GM23338 (cell line): ENCODE data around the gene CYP3A7. TPM values are rescaled to one million over a fixed set of nuclear protein-coding genes. Genes with fewer than 3 reads are reported as not detected.

Source experiments
- ATAC-seq: fragments of 200-7000 bp; cut with Tn5 transposase; 3 replicates; pipeline ENCODE4 v1.9.1; 2020
- DNase-seq: peaks from one replicate; pipeline ENCODE4 v3.0.0-alpha.2; 2015; ENCODE audit warnings: low spot score
- H2AFZ ChIP-seq: fragments of 200-600 bp; sonication (generic); 2 replicates; pipeline ENCODE4 v1.8.0; 2016; ENCODE audit warnings: antibody characterized with exemption, mild to moderate bottlenecking, moderate library complexity
- H3F3A ChIP-seq: fragments of 200-600 bp; sonication (generic); replicated peaks from 2 replicates; pipeline ENCODE4 v1.8.0; 2017; ENCODE audit warnings: antibody characterized with exemption, mixed run types, low read depth
- H3K27ac ChIP-seq: fragments of 200-600 bp; sonication (generic); 2 replicates; pipeline ENCODE4 v1.6.1; 2016; ENCODE audit warnings: low read depth
- H3K27me3 ChIP-seq: fragments of 200-600 bp; sonication (generic); 2 replicates; pipeline ENCODE4 v1.8.0; 2016; ENCODE audit warnings: mild to moderate bottlenecking, mixed run types, moderate library complexity; ENCODE audit not compliant: insufficient read depth
- H3K36me3 ChIP-seq: fragments of 200-600 bp; sonication (generic); 2 replicates; pipeline ENCODE4 v1.8.0; 2016; ENCODE audit warnings: mild to moderate bottlenecking; ENCODE audit not compliant: insufficient read depth
- H3K4me1 ChIP-seq: fragments of 200-600 bp; sonication (generic); 2 replicates; pipeline ENCODE4 v1.8.0; 2016; ENCODE audit warnings: mild to moderate bottlenecking, moderate library complexity; ENCODE audit not compliant: insufficient read depth
- H3K4me2 ChIP-seq: fragments of 200-600 bp; sonication (generic); 2 replicates; pipeline ENCODE4 v1.7.1; 2017; ENCODE audit warnings: mixed run types
- H3K4me3 ChIP-seq: fragments of 200-600 bp; sonication (generic); 2 replicates; pipeline ENCODE4 v1.6.1; 2016; ENCODE audit warnings: mixed run types
- H3K79me2 ChIP-seq: fragments of 200-600 bp; sonication (generic); replicated peaks from 2 replicates; pipeline ENCODE4 v1.8.0; 2017; ENCODE audit warnings: mild to moderate bottlenecking; ENCODE audit not compliant: insufficient read depth
- H3K9me2 ChIP-seq: fragments of 200-600 bp; sonication (generic); 2 replicates; pipeline ENCODE4 v1.8.0; 2017; ENCODE audit not compliant: insufficient read depth
- H4K20me1 ChIP-seq: fragments of 200-600 bp; sonication (generic); replicated peaks from 2 replicates; pipeline ENCODE4 v1.8.0; 2017; ENCODE audit warnings: mild to moderate bottlenecking; ENCODE audit not compliant: insufficient read depth
- H3K27ac Mint-ChIP-seq: 2 replicates; pipeline ENCODE4 v1.8.0; 2020; ENCODE audit warnings: inconsistent platforms, mild to moderate bottlenecking, moderate library complexity, mixed read lengths
- H3K27me3 Mint-ChIP-seq: 3 replicates; pipeline ENCODE4 v1.8.0; 2022; ENCODE audit warnings: low read depth, mild to moderate bottlenecking, moderate library complexity, mixed read lengths, inconsistent platforms; ENCODE audit not compliant: insufficient read depth, poor library complexity
- H3K36me3 Mint-ChIP-seq: 3 replicates; pipeline ENCODE4 v1.8.0; 2021; ENCODE audit warnings: low read depth, mild to moderate bottlenecking, inconsistent platforms, moderate library complexity, mixed read lengths
- H3K4me1 Mint-ChIP-seq: 3 replicates; pipeline ENCODE4 v1.8.0; 2020; ENCODE audit warnings: mild to moderate bottlenecking, inconsistent platforms, mixed read lengths
- H3K4me3 Mint-ChIP-seq: 3 replicates; pipeline ENCODE4 v1.8.0; 2021; ENCODE audit warnings: moderate library complexity, mild to moderate bottlenecking, inconsistent platforms, mixed read lengths
- H3K9me3 Mint-ChIP-seq: 3 replicates; pipeline ENCODE4 v1.8.0; 2020; ENCODE audit warnings: moderate library complexity, mild to moderate bottlenecking, inconsistent platforms, mixed read lengths
- CREB1 ChIP-seq: fragments of 250-450 bp; sonication (Bioruptor Pico); IDR thresholded peaks from 2 replicates; pipeline ENCODE4 v1.5.0; 2020; ENCODE audit warnings: low read depth, mild to moderate bottlenecking, moderate library complexity
- EZH2 ChIP-seq: fragments of 200-600 bp; sonication (generic); IDR thresholded peaks from one replicate; pipeline ENCODE4 v1.8.0; 2017; ENCODE audit warnings: antibody characterized with exemption, mild to moderate bottlenecking, low read depth; ENCODE audit not compliant: unreplicated experiment
- EZH2phosphoT487 ChIP-seq: fragments of 200-600 bp; sonication (generic); IDR thresholded peaks from one replicate; pipeline ENCODE4 v1.8.1; 2018; ENCODE audit warnings: antibody characterized with exemption; ENCODE audit not compliant: unreplicated experiment
- POLR2AphosphoS5 ChIP-seq: IDR thresholded peaks from 2 replicates; pipeline ENCODE4 v1.6.1; 2016; ENCODE audit warnings: antibody characterized with exemption, low read depth
- STAT1 ChIP-seq: IDR thresholded peaks from one replicate; pipeline ENCODE4 v1.6.1; 2016; ENCODE audit warnings: antibody characterized with exemption; ENCODE audit not compliant: unreplicated experiment
- ZNF331 ChIP-seq: fragments of 250-450 bp; sonication (Bioruptor Pico); IDR thresholded peaks from 2 replicates; pipeline ENCODE4 v1.5.0; 2020; ENCODE audit warnings: low read depth, mild to moderate bottlenecking, moderate library complexity
- polyA plus RNA-seq: library from polyadenylated mRNA; unstranded; fragments of >200 nt; fragmentation: Nextera tagmentation; extraction: Ambion mirVana; gene quantifications from 2 replicates; pipeline ENCODE4 v1.2.1, GENCODE V29; 2016
- total RNA-seq: library from RNA; depleted of rRNA; stranded (reverse); fragments of >200 nt; shearing (Covaris generic); gene quantifications from 2 replicates; pipeline ENCODE4 v1.2.3, GENCODE V29; 2014
- TF ChIP-seq, protein P1 (sequence below), 2 experiments: fragments of 200-600 bp in 1 of 2; sonication (generic) in 1 of 2; conservative IDR thresholded peaks; 2 replicates each; pipeline versions ENCODE4 v1.5.1 to v1.6.1; 2016 to 2017; ENCODE audit warnings: antibody characterized with exemption in 2 of 2, low read depth in 2 of 2, mild to moderate bottlenecking in 2 of 2, moderate library complexity in 1 of 2
- TF ChIP-seq, protein P2 (sequence below): fragments of 250-450 bp; sonication (Bioruptor Pico); IDR thresholded peaks from 2 replicates; pipeline ENCODE4 v1.5.0; 2020; ENCODE audit warnings: mild to moderate bottlenecking, moderate library complexity
- TF ChIP-seq, protein P3 (sequence below): IDR thresholded peaks from 2 replicates; pipeline ENCODE4 v1.6.1; 2016; ENCODE audit warnings: antibody characterized with exemption

The CYP3A7 gene
- total and polyA plus RNA-seq, 2 experiments from 2014 or later: 0.19 TPM; not detected in 1

DNA sequence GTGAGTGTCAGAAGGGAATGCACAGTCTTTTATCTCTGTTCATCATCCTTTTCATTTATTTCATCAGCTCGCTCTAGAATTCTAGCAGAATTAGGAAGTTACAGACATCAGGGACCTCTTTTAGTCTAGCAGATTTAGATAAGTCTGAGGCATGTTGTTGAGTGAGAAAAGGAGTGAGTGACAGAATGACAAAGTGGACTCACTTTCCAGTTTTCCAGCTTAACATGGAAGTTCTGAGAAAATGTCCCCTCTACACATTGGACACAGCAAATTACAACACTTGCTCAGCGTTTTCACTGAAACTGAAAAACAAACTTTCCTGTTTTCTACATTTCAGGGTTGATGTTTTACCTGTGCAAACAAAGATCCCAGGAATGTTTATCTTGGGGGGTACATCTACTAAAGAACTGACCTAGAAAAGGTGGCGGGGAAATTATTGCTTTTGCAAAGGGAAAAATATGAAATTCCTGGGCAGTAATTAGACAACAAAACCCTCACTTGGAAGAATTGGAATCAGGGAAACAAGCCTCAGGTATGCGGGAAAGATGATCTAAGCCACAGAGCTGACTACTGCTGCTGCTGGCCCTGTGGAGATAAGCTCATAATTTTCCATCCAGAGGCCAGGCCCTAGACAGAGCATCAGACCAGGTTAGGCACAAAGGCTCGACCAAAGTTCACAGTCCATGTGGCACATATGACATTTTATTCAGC is 40.6 kb downstream of the CYP3A7 start:
- Mint-ChIP-seq H3K4me1 (peaks cover 25% of the 10 kb centered on the region), H3K4me3 (no peak overlapping the region), H3K27me3 (no peaks in the 10 kb centered on the region), H3K27ac (0 out of 2 replicates have a peak overlapping the region, but pooled peaks have one; percentile 90), H3K9me3 (no peaks in the 10 kb centered on the region; the same call in 2 of the 3 replicates), H3K36me3 (no peaks in the 10 kb centered on the region)
- Histone ChIP-seq H3K27me3 (no peaks in the 10 kb centered on the region), H3K4me2 (no peak overlapping the region), H3K27ac (no peak overlapping the region), H3K9me2 (no peaks in the 10 kb centered on the region), H3K79me2 (no peaks in the 10 kb centered on the region), H4K20me1 (no peaks in the 10 kb centered on the region), H3K4me1 (peaks cover 12% of the 10 kb centered on the region), H3K4me3 (no peak overlapping the region), H2AFZ (no peak overlapping the region), H3F3A (no peaks in the 10 kb centered on the region), H3K36me3 (no peaks in the 10 kb centered on the region)
- no peak for ATAC-seq
- no peak for DNase-seq
- no peak for TF ChIP-seq EZH2
- TF ChIP-seq, protein P1, sequence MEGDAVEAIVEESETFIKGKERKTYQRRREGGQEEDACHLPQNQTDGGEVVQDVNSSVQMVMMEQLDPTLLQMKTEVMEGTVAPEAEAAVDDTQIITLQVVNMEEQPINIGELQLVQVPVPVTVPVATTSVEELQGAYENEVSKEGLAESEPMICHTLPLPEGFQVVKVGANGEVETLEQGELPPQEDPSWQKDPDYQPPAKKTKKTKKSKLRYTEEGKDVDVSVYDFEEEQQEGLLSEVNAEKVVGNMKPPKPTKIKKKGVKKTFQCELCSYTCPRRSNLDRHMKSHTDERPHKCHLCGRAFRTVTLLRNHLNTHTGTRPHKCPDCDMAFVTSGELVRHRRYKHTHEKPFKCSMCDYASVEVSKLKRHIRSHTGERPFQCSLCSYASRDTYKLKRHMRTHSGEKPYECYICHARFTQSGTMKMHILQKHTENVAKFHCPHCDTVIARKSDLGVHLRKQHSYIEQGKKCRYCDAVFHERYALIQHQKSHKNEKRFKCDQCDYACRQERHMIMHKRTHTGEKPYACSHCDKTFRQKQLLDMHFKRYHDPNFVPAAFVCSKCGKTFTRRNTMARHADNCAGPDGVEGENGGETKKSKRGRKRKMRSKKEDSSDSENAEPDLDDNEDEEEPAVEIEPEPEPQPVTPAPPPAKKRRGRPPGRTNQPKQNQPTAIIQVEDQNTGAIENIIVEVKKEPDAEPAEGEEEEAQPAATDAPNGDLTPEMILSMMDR (conservative IDR thresholded peaks at IDR 0.05; ENCODE audit: low read depth in 2 of 2): no peak
- TF ChIP-seq STAT1: no peak
- TF ChIP-seq EZH2phosphoT487: no peak

DNA sequence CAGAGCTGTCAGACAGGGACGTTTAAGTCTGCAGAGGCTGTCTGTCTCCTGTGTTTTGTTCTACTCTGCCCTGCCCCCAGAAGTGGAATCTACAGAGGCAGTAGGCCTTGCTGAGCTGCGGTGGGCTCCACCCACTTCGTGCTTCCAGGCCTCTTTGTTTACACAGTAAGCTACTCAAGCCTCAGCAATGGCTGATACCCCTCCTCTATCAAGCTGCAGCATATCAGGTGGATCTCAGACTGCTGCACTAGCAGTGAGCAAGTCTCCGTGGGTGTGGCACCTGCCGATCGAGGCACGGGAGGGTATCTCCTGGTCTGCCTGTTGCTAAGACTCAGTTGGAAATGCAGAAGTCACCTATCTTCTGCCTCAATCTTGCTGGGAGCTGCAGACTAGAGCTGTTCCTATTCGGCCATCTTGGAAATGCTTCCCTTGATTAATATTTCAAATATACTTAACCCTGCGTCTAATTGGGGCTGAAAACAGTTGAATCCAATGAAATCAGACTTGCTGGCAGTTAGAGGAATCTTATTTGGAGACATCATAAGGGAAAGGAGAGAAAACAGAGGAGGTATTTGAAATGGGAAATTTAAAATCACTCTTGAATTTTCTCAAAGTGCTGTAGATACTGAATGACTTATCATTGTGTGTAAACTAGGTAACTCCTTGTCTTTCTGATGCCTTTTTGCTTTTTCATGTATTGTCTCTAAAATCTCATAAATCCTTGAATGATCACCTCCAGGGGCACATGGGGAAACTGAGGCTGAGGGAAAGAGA is 41.4 kb downstream of the CYP3A7 start:
- H3K36me3 Mint-ChIP-seq: no peaks in the 10 kb centered on the region
- peaks cover 12% of the 10 kb centered on the region for H3K4me1 ChIP-seq
- H3F3A ChIP-seq: no peaks in the 10 kb centered on the region
- H3K4me3 Mint-ChIP-seq: no peak overlapping the region
- peak overlapping the region; percentile 58 for H3K4me2 ChIP-seq
- H3K9me3 Mint-ChIP-seq: peaks cover 6% of the 10 kb centered on the region; the same call in 1 of the 3 replicates
- H3K27ac ChIP-seq: peak overlapping the region; percentile 50; the same call in 1 of the 2 replicates
- peak overlapping the region; percentile 90 for H3K27ac Mint-ChIP-seq
- H3K27me3 Mint-ChIP-seq: no peaks in the 10 kb centered on the region
- H3K27me3 ChIP-seq: no peaks in the 10 kb centered on the region
- ATAC-seq (peak; percentile 98), DNase-seq (peak; percentile 77)
- H4K20me1 ChIP-seq: no peaks in the 10 kb centered on the region
- no peaks in the 10 kb centered on the region for H3K79me2 ChIP-seq
- peak overlapping the region; percentile 82 for H2AFZ ChIP-seq
- peaks cover 18% of the 10 kb centered on the region for H3K4me1 Mint-ChIP-seq
- no peak overlapping the region for H3K4me3 ChIP-seq
- H3K9me2 ChIP-seq: no peaks in the 10 kb centered on the region
- H3K36me3 ChIP-seq: no peaks in the 10 kb centered on the region
- TF ChIP-seq ZNF331 (CRISPR knock-in tag): no peak
- TF ChIP-seq, protein P2, sequence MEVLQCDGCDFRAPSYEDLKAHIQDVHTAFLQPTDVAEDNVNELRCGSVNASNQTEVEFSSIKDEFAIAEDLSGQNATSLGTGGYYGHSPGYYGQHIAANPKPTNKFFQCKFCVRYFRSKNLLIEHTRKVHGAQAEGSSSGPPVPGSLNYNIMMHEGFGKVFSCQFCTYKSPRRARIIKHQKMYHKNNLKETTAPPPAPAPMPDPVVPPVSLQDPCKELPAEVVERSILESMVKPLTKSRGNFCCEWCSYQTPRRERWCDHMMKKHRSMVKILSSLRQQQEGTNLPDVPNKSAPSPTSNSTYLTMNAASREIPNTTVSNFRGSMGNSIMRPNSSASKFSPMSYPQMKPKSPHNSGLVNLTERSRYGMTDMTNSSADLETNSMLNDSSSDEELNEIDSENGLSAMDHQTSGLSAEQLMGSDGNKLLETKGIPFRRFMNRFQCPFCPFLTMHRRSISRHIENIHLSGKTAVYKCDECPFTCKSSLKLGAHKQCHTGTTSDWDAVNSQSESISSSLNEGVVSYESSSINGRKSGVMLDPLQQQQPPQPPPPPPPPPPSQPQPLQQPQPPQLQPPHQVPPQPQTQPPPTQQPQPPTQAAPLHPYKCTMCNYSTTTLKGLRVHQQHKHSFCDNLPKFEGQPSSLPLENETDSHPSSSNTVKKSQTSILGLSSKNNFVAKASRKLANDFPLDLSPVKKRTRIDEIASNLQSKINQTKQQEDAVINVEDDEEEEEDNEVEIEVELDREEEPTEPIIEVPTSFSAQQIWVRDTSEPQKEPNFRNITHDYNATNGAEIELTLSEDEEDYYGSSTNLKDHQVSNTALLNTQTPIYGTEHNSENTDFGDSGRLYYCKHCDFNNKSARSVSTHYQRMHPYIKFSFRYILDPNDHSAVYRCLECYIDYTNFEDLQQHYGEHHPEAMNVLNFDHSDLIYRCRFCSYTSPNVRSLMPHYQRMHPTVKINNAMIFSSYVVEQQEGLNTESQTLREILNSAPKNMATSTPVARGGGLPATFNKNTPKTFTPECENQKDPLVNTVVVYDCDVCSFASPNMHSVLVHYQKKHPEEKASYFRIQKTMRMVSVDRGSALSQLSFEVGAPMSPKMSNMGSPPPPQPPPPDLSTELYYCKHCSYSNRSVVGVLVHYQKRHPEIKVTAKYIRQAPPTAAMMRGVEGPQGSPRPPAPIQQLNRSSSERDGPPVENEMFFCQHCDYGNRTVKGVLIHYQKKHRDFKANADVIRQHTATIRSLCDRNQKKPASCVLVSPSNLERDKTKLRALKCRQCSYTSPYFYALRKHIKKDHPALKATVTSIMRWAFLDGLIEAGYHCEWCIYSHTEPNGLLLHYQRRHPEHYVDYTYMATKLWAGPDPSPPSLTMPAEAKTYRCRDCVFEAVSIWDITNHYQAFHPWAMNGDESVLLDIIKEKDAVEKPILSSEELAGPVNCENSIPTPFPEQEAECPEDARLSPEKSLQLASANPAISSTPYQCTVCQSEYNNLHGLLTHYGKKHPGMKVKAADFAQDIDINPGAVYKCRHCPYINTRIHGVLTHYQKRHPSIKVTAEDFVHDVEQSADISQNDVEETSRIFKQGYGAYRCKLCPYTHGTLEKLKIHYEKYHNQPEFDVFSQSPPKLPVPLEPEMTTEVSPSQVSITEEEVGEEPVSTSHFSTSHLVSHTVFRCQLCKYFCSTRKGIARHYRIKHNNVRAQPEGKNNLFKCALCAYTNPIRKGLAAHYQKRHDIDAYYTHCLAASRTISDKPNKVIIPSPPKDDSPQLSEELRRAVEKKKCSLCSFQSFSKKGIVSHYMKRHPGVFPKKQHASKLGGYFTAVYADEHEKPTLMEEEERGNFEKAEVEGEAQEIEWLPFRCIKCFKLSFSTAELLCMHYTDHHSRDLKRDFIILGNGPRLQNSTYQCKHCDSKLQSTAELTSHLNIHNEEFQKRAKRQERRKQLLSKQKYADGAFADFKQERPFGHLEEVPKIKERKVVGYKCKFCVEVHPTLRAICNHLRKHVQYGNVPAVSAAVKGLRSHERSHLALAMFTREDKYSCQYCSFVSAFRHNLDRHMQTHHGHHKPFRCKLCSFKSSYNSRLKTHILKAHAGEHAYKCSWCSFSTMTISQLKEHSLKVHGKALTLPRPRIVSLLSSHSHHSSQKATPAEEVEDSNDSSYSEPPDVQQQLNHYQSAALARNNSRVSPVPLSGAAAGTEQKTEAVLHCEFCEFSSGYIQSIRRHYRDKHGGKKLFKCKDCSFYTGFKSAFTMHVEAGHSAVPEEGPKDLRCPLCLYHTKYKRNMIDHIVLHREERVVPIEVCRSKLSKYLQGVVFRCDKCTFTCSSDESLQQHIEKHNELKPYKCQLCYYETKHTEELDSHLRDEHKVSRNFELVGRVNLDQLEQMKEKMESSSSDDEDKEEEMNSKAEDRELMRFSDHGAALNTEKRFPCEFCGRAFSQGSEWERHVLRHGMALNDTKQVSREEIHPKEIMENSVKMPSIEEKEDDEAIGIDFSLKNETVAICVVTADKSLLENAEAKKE (CRISPR knock-in tag): no peak
- TF ChIP-seq POLR2AphosphoS5: no peak
- TF ChIP-seq EZH2phosphoT487: no peak
- TF ChIP-seq CREB1: no peak
- TF ChIP-seq, protein P3, sequence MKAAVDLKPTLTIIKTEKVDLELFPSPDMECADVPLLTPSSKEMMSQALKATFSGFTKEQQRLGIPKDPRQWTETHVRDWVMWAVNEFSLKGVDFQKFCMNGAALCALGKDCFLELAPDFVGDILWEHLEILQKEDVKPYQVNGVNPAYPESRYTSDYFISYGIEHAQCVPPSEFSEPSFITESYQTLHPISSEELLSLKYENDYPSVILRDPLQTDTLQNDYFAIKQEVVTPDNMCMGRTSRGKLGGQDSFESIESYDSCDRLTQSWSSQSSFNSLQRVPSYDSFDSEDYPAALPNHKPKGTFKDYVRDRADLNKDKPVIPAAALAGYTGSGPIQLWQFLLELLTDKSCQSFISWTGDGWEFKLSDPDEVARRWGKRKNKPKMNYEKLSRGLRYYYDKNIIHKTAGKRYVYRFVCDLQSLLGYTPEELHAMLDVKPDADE: no peak
